HuH-7 (cell line): Measurements from ENCODE around the gene ACBD7.

ENCODE experiments used
- DNase-seq: peaks from one replicate; pipeline ENCODE4 v3.0.0; 2011; ENCODE audit warnings: low spot score

Gene ACBD7

GRCh38 chr10:15088428-15089261 is at the start of gene ACBD7:
Gene ACBD7, minus strand, starts transcription at chr10:15088776. Its CDS starts 48 bp downstream, at chr10:15088728.
- DNase-seq, result peak; percentile 96

- no peak for DNase-seq
Measured at GRCh38 chr10:15137636-15138035, 49.1 kb upstream of the ACBD7 start.

- no peak for DNase-seq
Measured at GRCh38 chr10:15137036-15137359, 48.4 kb upstream of the ACBD7 start.

GRCh38 chr10:15136129-15137035 is 47.8 kb upstream of the ACBD7 start:
- DNase-seq, result no peak

GRCh38 chr10:15131330-15131729 is 42.8 kb upstream of the ACBD7 start:
- DNase-seq, result no peak

- DNase-seq, result no peak
Measured at GRCh38 chr10:15124908-15125307, 36.3 kb upstream of the ACBD7 start.

GRCh38 chr10:15124190-15124589 is 35.6 kb upstream of the ACBD7 start:
- no peak for DNase-seq

- DNase-seq, result no peak
Measured at GRCh38 chr10:15123749-15124184, 35.2 kb upstream of the ACBD7 start.

- no peak for DNase-seq
Measured at GRCh38 chr10:15122477-15123030, 34.0 kb upstream of the ACBD7 start.

GRCh38 chr10:15121707-15122106 is 33.1 kb upstream of the ACBD7 start:
- no peak for DNase-seq

- no peak for DNase-seq
Measured at GRCh38 chr10:15120523-15120922, 31.9 kb upstream of the ACBD7 start.

- DNase-seq, result no peak
Measured at GRCh38 chr10:15118615-15119014, 30.0 kb upstream of the ACBD7 start.

- no peak for DNase-seq
Measured at GRCh38 chr10:15116225-15116624, 27.6 kb upstream of the ACBD7 start.

- DNase-seq, result no peak
Measured at GRCh38 chr10:15113766-15114165, 25.2 kb upstream of the ACBD7 start.

GRCh38 chr10:15112657-15113056 is 24.1 kb upstream of the ACBD7 start:
- no peak for DNase-seq

GRCh38 chr10:15106352-15107013 is 17.9 kb upstream of the ACBD7 start:
- peak; percentile 66 for DNase-seq

- DNase-seq, result no peak
Measured at GRCh38 chr10:15103513-15103912, 14.9 kb upstream of the ACBD7 start.

GRCh38 chr10:15099886-15100285 is 11.3 kb upstream of the ACBD7 start:
- no peak for DNase-seq

- peak; percentile 98 for DNase-seq
Measured at GRCh38 chr10:15097011-15097812, 8.6 kb upstream of the ACBD7 start, which contains the start of gene RPP38. Gene RPP38, plus strand, starts transcription at chr10:15097355. Its CDS starts 5,960 bp downstream, at chr10:15103315.

- no peak for DNase-seq
Measured at GRCh38 chr10:15096661-15097010, 8.1 kb upstream of the ACBD7 start.

- DNase-seq, result no peak
Measured at GRCh38 chr10:15092855-15093408, 4.4 kb upstream of the ACBD7 start.
